HG03378 (cell line): ENCODE measurements around the gene VWF.
"Not testable (repeated sequence)": the region's sequence is repeated elsewhere in the genome, so short reads cannot be mapped to it uniquely, and the experiment has no call there.

Source experiments
- ATAC-seq: cut with Tn5 transposase; IDR thresholded peaks from one replicate; pipeline ENCODE4 v1.9.1; 2021; ENCODE audit warnings: mild to moderate bottlenecking, moderate library complexity; ENCODE audit not compliant: unreplicated experiment

Gene VWF

GRCh38 chr12:6010631-6011350 is 113.7 kb downstream of the VWF start:
- not testable (repeated sequence) for ATAC-seq

GRCh38 chr12:5997260-5997659 is 127.2 kb downstream of the VWF start:
- ATAC-seq: no peak

GRCh38 chr12:5996459-5996858 is 128.0 kb downstream of the VWF start:
- ATAC-seq: no peak

- ATAC-seq: no peak
Observed at GRCh38 chr12:5989621-5990020, 134.8 kb downstream of the VWF start.

GRCh38 chr12:5988659-5989116 is 135.8 kb downstream of the VWF start:
- no peak for ATAC-seq

- no peak for ATAC-seq
Observed at GRCh38 chr12:5988088-5988487, 136.4 kb downstream of the VWF start.

GRCh38 chr12:5987573-5987972 is 136.9 kb downstream of the VWF start:
- ATAC-seq: no peak

- ATAC-seq: no peak
Observed at GRCh38 chr12:5985471-5985870, 139.0 kb downstream of the VWF start.

GRCh38 chr12:5984873-5985272 is 139.6 kb downstream of the VWF start:
- ATAC-seq: no peak

- ATAC-seq: no peak
Observed at GRCh38 chr12:5982106-5982505, 142.4 kb downstream of the VWF start.

- ATAC-seq: no peak
Observed at GRCh38 chr12:5977556-5977955, 146.9 kb downstream of the VWF start.

GRCh38 chr12:5976711-5977110 is 147.8 kb downstream of the VWF start:
- ATAC-seq: no peak

GRCh38 chr12:5976196-5976595 is 148.3 kb downstream of the VWF start:
- ATAC-seq: no peak

- no peak for ATAC-seq
Observed at GRCh38 chr12:5973461-5974115, 150.9 kb downstream of the VWF start.

GRCh38 chr12:5972387-5972786 is 152.1 kb downstream of the VWF start:
- no peak for ATAC-seq

GRCh38 chr12:5971194-5971850 is 153.1 kb downstream of the VWF start:
- ATAC-seq: no peak

- ATAC-seq: no peak
Observed at GRCh38 chr12:5969974-5970690, 154.3 kb downstream of the VWF start.

- ATAC-seq: no peak
Observed at GRCh38 chr12:5969156-5969973, 155.1 kb downstream of the VWF start.

GRCh38 chr12:5967645-5968415 is 156.6 kb downstream of the VWF start:
- ATAC-seq: no peak
